Mucosa of rectum (tissue), 2 donors: ENCODE measurements around the gene COPA.

Source experiments
- H3K27ac ChIP-seq, 2 donors: one replicate each; pipeline ENCODE4 v1.7.0; 2013; ENCODE audit warnings: inconsistent platforms in 2 of 2, low read depth in 2 of 2, low read length in 2 of 2
- H3K27me3 ChIP-seq, 2 donors: one replicate each; pipeline ENCODE4 v1.7.0; 2013; ENCODE audit warnings: low read length in 2 of 2; ENCODE audit not compliant: control insufficient read depth in 2 of 2, insufficient read depth in 2 of 2
- H3K36me3 ChIP-seq, 2 donors: one replicate each; pipeline ENCODE4 v1.7.0; 2013; ENCODE audit warnings: low read length in 2 of 2; ENCODE audit not compliant: control insufficient read depth in 2 of 2, insufficient read depth in 2 of 2
- H3K4me1 ChIP-seq, 2 donors: one replicate each; pipeline ENCODE4 v1.7.0; 2013; ENCODE audit warnings: low read length in 2 of 2, mild to moderate bottlenecking in 1 of 2; ENCODE audit not compliant: control insufficient read depth in 2 of 2, insufficient read depth in 2 of 2
- H3K4me3 ChIP-seq, 2 donors: one replicate each; pipeline ENCODE4 v1.7.0; 2013; ENCODE audit warnings: low read length in 2 of 2
- H3K9ac ChIP-seq, 2 donors: one replicate each; pipeline ENCODE4 v1.7.0; 2013; ENCODE audit warnings: low read length in 2 of 2, low read depth in 1 of 2, mild to moderate bottlenecking in 1 of 2
- H3K9me3 ChIP-seq, 2 donors: one replicate each; pipeline ENCODE4 v1.7.0; 2013; ENCODE audit warnings: low read length in 2 of 2; ENCODE audit not compliant: control insufficient read depth in 2 of 2
- donor health status: healthy.
- donor health status: Normal muscosa, but diverticular disease.

COPA gene

DNA sequence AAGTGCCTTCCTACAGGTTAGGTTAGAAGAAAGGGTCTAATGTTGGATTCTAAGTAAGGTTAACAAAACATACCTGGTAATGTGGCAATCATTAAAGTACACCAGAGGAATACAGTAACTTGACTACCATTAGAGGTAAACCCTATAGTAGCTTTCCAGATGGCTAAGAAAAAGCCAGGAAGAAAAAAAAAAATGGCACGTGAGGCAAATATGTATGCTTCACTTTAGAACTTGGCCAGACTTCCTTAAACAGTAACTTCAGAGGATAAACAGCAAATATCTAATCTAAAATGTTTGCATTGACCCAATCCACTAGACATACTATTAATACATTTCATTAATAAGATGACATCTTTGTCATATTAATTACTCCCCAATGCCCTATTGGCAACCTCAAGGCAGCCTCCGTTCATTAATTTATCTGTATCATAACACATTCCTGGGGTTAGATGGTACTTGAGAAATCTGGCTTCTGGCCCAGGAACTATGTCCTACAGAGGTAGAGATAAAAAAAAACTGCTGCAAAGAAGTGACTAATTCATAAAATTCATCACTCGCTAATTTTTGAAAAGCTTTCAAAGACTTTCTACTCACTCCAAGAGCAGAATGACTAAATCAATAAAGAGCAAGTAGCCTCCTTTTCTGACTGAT lies 86.5 kb downstream of the COPA start:
- H3K9ac ChIP-seq: no peak overlapping the region
- no peak overlapping the region for H3K4me3 ChIP-seq
- H3K9me3 ChIP-seq: no peaks in the 10 kb centered on the region
- peaks cover 0 to 3% of the 10 kb centered on the region in 2 donors for H3K36me3 ChIP-seq
- H3K27me3 ChIP-seq: no peaks in the 10 kb centered on the region
- no peak overlapping the region for H3K27ac ChIP-seq
- peaks cover 8% of the 10 kb centered on the region in 2 donors for H3K4me1 ChIP-seq

DNA sequence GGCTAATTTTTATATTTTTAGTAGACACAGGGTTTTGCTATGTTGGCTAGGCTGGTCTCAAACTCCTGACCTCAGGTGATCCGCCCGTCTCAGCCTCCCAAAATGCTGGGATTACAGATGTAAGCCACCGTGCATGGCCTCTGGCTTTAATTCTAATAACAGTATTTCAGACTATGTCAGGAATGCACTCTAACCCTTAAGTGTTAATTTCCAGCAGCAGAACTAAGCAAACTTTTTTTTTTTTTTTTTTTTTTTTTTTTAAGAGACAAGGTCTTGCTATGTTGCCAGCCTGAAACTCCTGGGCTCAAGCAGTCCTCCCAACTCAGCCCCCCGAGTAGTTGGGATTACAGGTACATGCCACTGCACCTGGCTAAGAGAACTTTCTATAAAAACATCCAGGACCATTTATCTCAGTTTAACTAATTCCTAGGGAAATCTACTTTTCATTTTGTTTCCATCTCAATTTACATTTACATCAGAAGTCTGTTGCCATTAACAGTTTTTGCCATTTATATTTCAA lies 87.2 kb downstream of the COPA start:
- Histone ChIP-seq H3K36me3 (peaks cover 0 to 6% of the 10 kb centered on the region in 2 donors), H3K4me1 (peaks cover 2 to 4% of the 10 kb centered on the region in 2 donors), H3K27ac (no peak overlapping the region), H3K9ac (no peak overlapping the region), H3K27me3 (no peaks in the 10 kb centered on the region), H3K9me3 (no peaks in the 10 kb centered on the region), H3K4me3 (no peak overlapping the region)

DNA sequence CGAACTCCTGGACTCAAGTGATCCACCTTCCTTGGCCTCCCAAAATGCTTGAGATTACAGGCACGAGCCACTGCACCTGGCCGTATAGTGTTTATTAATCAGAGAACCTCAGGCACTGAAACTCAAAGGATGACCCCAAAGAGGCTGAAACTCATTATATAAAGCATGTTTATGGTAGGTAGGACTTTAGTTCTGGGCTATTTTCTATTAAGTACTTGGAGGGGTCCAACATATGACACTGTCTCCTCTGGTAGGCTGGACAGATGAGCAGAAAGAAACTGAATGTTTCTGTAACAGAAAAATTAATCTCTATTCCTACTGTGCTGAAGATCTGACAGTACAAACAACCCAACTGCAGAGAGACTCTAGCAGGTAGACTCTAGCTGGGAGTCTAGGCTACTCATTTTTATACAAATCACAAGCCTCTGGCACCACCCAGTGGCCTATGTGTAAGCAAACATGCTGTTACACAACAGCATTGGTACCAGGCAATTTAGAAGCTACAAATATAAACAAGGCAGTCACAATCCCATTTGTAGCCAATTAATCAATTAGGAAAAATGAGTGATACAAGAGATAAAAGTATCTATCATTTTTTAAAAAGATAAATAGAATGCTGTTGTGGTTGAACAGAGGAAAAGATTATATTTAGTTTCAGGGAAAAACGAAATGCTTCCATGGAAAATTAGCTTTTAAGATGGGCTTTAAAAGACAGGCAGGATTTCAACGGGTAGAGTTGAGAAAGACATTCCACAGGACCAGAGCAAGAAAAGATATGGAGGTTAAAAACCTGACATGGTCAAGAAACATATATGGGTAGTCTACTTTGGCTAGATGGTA lies 91.1 kb downstream of the COPA start:
- no peaks in the 10 kb centered on the region for H3K9me3 ChIP-seq
- no peaks in the 10 kb centered on the region for H3K27me3 ChIP-seq
- H3K36me3 ChIP-seq: peaks cover 0 to 7% of the 10 kb centered on the region in 2 donors
- H3K9ac ChIP-seq: no peak overlapping the region
- no peak overlapping the region for H3K4me3 ChIP-seq
- H3K4me1 ChIP-seq: no peaks in the 10 kb centered on the region
- no peak overlapping the region for H3K27ac ChIP-seq

DNA sequence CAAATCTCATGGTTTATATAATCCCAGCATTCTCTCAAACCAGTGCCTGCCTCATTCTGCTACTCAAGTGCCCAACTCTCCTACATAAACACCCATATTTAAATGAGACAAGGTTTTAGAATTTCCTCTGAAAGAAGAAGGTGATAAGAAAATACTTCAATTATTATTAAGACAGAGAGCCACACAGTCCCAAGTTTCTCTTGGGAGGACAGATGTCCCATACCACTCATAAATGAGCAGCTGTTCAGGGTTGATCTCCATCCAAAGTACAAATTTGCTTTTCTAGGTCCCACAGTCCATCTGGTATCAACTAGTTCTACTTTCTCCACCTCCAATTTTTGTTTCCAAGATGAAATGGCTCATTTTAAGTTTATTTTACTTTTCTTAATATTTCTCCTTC lies 92.0 kb downstream of the COPA start:
- H3K4me1 ChIP-seq: no peaks in the 10 kb centered on the region
- H3K27ac ChIP-seq: no peak overlapping the region
- no peak overlapping the region for H3K4me3 ChIP-seq
- no peaks in the 10 kb centered on the region for H3K9me3 ChIP-seq
- peaks cover 0 to 7% of the 10 kb centered on the region in 2 donors for H3K36me3 ChIP-seq
- no peak overlapping the region for H3K9ac ChIP-seq
- H3K27me3 ChIP-seq: no peaks in the 10 kb centered on the region

DNA sequence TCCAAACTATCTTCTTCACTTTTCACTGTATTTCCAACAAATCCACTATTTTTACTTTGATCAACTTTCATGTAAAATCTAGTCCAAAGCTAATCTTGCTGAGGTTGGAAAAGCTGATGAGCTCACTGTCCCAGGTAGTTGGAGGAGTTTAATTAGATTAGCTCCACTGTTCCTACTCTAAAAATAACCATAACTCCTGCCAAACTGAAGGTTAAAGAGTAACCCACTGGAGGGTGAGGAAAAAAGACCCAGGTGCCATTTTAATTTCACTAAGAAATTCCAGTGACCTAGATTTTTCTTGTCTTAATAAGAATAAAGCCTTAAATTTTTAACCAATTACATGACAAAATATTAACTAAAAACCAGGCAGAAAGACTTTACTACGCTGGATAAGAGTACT lies 96.0 kb downstream of the COPA start:
- Histone ChIP-seq H3K9ac (no peak overlapping the region), H3K9me3 (no peaks in the 10 kb centered on the region), H3K36me3 (peaks cover 5 to 21% of the 10 kb centered on the region in 2 donors), H3K4me1 (no peaks in the 10 kb centered on the region), H3K27me3 (no peaks in the 10 kb centered on the region), H3K4me3 (no peak overlapping the region), H3K27ac (no peak overlapping the region)

DNA sequence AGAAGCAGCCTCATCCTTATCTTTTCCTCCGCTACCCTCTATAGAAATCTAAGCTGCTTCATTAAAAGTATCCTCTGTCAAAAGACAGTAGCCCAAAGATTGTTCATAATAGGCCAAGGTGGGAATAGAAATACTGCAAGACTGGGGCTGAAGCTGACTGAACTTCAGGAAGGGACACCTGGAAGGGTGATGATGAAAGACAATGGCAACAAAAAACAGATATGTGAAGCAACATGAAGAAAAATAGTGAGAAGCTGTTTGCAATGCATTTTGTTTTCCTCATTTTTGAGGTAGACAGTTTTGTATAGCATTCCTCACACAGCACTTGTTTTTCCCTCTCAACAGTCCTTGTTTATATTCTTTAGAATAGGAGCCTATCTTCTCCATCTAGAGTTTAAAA lies 97.6 kb downstream of the COPA start:
- peaks cover 5 to 22% of the 10 kb centered on the region in 2 donors for H3K36me3 ChIP-seq
- no peaks in the 10 kb centered on the region for H3K9me3 ChIP-seq
- no peak overlapping the region for H3K27ac ChIP-seq
- H3K4me3 ChIP-seq: no peak overlapping the region
- no peaks in the 10 kb centered on the region for H3K27me3 ChIP-seq
- no peak overlapping the region for H3K9ac ChIP-seq
- H3K4me1 ChIP-seq: no peaks in the 10 kb centered on the region

DNA sequence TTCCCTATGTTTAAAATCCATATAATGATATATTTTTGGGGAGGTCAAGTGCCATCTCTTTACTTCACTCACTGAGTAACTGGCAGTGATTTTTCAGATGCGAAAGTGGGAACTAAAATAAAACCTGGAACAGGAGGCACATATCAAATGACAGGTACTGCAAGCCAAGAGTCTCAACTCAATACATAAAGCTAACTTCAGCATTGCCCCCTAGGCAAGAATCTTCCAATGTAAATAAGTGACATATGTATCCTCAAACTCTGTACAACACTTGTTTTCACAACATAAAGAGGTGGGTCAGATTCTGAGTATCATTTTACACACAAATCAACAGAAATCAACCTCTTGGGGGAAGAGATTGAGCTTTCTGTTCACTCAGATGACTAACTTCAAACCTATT lies 98.8 kb downstream of the COPA start:
- H3K4me1 ChIP-seq: no peaks in the 10 kb centered on the region
- H3K36me3 ChIP-seq: peaks cover 15 to 32% of the 10 kb centered on the region in 2 donors
- H3K9ac ChIP-seq: no peak overlapping the region
- H3K27me3 ChIP-seq: no peaks in the 10 kb centered on the region
- H3K4me3 ChIP-seq: no peak overlapping the region
- H3K27ac ChIP-seq: no peak overlapping the region
- no peaks in the 10 kb centered on the region for H3K9me3 ChIP-seq

DNA sequence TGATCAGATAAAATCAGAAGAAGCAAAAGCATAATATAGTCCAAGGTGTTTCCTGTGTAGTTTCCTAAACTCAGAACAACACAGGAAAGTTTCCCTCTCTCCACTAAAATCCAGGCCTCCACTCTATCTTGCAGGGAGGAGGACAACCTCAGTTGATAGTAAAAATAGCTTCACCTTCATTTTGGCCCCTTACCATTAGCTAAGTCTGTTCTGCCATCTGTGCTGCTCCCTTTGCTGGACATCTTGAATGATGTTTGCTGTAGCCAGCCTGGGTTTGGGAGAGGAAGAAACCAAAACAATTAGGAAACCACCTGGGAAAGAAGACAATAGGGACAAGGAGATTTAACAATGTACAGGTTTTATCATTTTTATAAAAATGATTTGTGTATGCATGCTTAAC lies 99.3 kb downstream of the COPA start:
- H3K4me1 ChIP-seq: no peaks in the 10 kb centered on the region
- H3K9ac ChIP-seq: no peak overlapping the region
- no peak overlapping the region for H3K4me3 ChIP-seq
- peaks cover 19 to 36% of the 10 kb centered on the region in 2 donors for H3K36me3 ChIP-seq
- H3K27me3 ChIP-seq: no peaks in the 10 kb centered on the region
- no peaks in the 10 kb centered on the region for H3K9me3 ChIP-seq
- no peak overlapping the region for H3K27ac ChIP-seq

DNA sequence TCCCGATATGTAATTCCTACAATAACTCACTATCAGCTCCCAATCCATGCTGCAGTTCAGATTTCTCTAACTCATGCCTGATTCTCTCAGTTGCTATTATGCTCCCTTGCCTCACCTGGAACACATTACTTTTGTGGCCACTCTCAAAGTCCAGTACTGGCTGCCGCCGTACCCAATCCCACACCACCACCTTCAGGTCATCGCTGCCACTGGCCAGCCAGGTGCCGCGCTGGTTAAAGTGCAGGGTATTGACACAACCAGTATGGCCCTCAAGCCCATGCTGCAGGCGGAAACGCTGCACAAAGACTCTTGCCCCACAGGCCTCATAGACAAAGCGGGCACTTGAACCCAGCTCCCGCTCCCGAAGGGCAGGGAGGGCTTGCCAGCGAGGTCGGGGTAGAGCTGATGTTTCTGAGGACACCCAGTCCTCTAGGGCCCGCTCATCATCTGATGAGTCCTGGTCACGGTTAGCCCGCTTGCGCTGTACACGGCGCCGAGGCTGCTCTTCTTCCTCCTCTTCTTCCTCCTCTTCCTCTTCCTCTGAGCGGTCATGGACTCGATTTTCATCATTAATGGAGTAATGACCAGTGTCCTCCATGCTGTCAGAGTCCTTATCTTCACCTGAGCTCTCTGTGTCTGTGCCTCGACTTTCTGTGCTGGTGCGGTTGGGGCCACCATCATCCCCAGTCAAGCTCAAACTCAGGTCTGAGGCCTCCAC lies 103.3 kb downstream of the COPA start:
- Histone ChIP-seq H3K27me3 (no peaks in the 10 kb centered on the region), H3K4me3 (no peak overlapping the region), H3K4me1 (no peaks in the 10 kb centered on the region), H3K27ac (no peak overlapping the region), H3K36me3 (peaks cover 48 to 60% of the 10 kb centered on the region in 2 donors), H3K9ac (no peak overlapping the region), H3K9me3 (no peaks in the 10 kb centered on the region)
